Stimulated activated CD8-positive, alpha-beta memory T cell treated with anti-CD3 and anti-CD28 coated beads, Interleukin-7, amount 100 ng/mL, for 4 hours (primary cell): ENCODE data around the gene ZNF891.

ENCODE experiments used
- DNase-seq, 2 donors: peaks; one replicate each; pipeline ENCODE4 v3.0.0-alpha.2; 2020; ENCODE audit warnings: low read depth in 2 of 2

The ZNF891 gene

GRCh38 chr12:133061954-133062353 is 68.1 kb downstream of the ZNF891 start:
- DNase-seq = no peak

- DNase-seq = no peak
These were observed 71.6 kb downstream of the ZNF891 start for GRCh38 chr12:133058203-133059113.

GRCh38 chr12:133057446-133057845 is 72.6 kb downstream of the ZNF891 start:
- DNase-seq = no peak
